HG03039 (cell line): Measurements from ENCODE around the gene MITD1.
"Not testable (repeated sequence)": the region's sequence is repeated elsewhere in the genome, so short reads cannot be mapped to it uniquely, and the experiment has no call there.

Source experiments
- ATAC-seq: cut with Tn5 transposase; IDR thresholded peaks from one replicate; pipeline ENCODE4 v1.9.1; 2021; ENCODE audit warnings: mild to moderate bottlenecking, moderate library complexity; ENCODE audit not compliant: unreplicated experiment

The MITD1 gene

DNA sequence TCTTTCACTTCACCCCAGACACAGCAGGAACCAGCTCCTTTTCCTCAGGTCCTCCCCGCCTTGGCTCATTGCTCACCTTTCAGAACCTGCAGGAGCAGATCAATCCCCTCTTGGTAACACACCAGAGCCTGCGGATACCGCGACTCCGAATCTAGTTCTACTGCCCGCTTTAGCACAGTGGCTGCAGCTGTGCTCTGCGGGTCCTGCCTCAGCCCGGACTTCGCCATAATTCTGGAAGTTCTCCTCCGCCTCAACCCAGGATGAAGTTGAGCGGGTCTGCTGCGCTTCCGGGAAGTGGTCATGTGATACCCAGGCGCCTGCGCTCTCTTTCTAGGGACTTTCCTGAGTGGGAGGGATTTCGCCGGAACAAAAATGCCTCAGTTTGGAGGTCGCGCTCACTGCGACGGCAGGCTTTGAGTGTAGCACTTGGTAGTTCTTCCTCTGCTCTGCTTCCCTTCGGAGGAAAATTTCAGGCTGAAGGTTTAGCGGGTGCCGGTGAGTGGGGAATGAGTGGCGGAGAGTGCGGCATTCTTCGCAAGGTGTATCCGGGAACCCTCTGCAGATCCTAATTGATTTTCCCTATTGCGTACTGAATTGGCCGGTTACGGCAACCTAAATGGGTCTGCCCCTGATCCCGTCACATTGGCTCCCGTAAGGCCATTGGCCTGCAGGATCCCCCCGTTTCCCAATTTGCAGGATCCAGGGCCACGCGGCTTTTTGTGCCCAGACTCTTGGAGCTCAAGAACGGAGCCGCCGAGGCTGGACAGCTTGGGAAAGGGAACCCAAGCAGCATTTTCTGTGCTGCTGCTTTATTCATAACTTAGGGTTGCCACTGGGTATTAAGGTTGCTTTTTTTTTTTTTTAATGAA is at the start of gene MITD1, which contains the start of gene MRPL30:
Gene MITD1 (minus strand): TSS at position 304 of the 869 bp plus-strand sequence. CDS start 77 bp downstream, at position 227.
Gene MRPL30 (plus strand): TSS at position 430 of the 869 bp plus-strand sequence. CDS start 5,020 bp downstream, outside the sequence.
- peak; percentile 86 for ATAC-seq

DNA sequence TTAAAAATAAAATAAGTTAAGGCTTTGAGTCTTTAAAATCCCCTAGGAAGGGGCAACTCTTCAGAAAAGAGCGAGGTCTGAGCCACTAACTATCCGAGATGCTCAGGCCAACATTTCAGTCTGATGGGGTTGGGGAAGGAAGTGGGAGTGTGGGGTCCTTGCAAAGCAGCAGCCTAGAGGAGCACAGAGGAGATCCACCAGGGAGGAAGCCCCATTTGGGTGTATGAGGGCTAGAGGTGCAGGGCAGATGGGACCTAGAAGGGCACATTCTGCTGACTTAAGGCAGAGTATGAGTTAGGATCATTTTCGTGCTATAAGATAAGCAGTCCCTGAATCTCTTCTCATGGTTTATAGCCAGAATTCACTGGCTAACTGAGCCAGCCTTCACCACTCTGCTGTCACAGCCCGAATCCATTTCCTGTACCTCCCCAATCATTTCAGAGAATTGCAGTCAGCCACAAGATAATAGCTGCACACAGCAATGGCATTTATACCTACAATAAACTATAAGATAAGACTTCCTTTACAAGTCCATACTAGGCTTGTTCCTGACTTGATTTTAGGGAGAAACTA is 37.2 kb upstream of the MITD1 start:
- no peak for ATAC-seq

DNA sequence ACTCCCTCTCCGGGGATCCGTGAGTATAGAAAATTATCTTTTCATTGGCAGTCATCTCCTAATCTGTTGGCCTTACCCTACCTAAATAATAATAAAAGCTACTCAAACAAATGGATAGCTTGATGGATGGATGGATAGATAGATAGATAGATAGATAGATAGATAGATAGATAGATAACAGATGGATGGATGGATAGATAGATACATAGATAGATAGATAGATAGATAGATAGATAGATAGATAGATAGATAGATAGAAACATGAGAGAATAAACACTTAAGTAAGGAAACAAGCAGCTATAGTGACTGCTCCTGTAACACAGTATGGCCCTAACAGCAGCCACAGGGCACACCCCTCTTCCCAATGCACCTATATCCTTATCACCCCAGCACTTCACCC is 35.2 kb upstream of the MITD1 start:
- no peak for ATAC-seq

DNA sequence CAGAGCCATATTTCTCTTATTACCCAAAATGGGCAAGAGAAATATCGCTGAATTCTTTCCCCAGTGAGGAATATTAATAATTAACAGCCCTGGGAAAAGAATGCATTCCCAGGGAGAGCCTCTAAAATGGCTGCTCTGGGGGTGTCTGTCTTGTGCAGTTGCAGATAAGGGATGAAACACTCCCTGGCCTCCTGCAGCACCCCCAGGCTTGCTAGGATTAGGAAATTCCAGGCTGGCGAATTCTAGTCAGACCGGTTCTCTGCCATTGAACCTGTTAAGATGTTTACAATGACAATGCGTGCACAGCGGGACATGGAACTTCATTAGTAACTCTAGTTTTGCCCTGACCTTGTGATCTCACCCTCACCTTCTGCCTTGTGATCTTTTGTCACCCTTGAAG is 24.6 kb upstream of the MITD1 start:
- ATAC-seq = no peak

DNA sequence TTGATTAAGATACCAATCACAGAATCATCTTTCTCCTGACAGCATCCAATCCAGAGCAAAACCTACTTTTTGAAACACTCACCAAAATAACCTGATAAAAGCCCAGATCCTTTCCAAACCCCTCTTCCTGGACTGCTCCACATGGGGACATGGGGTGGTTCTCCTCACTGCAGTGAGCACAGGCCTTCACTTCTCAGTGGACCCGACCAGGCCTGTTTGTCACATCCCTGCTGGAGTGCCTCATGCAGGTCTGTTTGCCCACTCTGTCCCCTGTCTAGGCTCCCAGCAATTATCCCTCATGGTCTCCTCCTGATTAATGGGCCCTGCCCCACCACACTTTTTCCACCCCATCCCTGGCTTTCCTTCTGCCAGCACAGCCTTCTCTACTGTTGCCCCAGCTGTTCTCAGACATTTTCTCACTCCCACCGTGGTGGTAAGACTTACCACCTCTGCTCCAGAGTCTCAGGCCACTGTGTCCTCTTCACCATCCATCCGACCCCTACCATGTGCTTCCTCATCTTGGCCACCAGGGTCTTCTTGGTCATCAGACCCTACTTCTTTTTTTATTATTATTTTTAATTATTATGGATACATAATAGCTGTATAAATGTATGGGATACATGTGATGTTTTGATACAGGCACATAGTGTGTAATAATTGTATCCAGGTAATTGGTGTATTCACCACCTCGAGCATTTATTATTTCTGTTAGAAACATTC is 21.3 kb upstream of the MITD1 start:
- no peak for ATAC-seq

DNA sequence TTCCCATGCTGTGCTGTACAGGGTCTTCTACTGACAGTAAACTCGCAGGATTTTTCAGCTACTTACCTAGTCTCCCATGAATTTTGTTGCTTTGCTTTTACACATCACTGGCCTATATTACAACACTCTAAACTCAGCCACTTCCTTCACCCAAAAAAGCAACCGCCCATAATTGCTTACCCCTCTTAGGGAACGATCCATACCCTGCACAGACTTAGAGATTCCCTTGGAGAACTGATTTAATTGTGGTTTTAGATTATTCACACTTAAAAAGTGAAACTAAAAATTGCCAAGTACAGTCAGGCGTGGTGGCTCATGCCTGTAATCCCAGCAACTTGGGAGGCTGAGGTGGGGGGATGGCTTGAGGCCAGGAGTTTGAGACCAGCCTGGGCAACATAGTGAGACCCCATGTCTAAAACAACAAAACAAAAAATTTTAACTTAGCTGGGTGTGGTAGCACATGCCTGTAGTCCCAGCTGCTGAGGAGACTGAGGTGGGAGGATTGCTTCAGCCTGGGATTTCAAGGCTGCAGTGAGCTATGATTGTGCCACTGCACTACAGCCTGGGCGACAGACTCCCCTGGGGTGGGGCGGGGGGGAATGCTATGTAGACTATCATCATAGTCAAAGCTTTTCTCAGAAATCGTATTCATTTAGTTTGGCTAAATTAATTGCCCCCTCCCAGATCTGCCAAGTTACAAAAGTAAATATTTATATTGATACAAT is 19.4 kb upstream of the MITD1 start:
- no peak for ATAC-seq

DNA sequence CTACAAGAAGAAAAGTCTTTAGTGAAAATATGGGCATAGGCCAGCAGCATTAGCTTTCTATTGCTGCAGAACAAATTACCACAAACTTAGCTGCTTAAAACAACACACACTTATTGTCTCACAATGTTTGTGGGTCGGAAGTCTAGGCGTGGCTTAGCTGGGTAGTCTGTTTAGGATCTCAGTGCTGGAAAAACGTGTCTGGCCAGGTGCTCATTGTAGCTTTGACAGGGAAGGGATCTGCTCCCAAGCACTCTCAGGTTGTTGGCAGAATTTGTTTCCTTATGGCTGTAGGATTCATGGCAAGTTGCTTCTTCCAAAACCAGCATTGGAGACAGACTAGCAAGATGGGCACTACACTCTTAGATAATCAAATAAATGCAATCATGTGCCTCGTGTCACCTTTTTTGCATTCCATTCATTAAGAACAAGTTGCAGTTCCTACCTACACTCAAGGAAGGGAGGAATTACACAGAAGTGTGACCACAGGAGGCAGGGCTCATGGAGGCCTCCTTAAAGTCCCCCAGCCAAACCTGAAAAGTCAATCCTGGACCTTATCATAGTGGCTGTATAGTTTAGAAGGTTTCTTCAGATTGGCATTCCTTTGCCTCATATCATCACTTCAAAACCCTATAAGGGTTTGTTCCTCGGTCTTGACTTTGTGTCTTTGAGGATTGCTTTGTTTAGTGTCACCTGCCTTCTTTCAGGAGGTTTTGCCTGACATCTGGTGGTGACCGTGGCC is 17.4 kb upstream of the MITD1 start:
- no peak for ATAC-seq

DNA sequence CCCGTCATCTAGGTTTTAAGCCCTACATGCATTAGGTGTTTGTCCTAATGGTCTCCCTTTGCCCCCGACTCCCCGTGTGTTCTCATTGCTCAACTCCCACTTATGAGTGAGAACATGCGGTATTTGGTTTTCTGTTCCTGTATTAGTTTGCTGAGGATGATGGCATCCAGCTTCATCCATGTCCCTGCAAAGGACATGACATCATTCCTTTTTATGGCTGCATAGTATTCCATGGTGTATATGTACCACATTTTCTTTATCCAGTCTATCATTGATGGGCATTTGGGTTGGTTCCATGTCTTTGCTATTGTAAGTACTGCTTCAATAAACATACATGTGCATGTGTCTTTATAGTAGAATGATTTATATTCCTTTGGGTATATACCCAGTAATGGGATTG is 11.5 kb upstream of the MITD1 start:
- not testable (repeated sequence) for ATAC-seq

DNA sequence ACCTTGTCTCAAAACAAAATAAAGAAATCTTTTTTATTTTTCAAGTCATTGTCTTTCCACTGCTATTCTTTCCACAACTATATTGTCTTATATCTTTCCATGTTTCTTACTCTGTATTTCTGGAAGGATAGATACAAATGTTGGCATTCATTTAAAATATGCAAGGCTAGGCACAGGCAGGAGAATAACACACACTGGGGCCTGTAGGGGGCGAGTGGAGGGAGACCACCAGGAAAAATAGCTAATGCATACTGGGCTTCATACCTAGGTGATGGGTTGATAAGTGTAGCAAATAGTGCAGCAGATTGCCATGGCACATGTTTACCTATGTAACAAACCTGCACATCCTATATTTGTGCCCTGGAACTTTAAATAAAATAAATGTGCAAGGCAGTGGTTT is 9.7 kb upstream of the MITD1 start:
- no peak for ATAC-seq

DNA sequence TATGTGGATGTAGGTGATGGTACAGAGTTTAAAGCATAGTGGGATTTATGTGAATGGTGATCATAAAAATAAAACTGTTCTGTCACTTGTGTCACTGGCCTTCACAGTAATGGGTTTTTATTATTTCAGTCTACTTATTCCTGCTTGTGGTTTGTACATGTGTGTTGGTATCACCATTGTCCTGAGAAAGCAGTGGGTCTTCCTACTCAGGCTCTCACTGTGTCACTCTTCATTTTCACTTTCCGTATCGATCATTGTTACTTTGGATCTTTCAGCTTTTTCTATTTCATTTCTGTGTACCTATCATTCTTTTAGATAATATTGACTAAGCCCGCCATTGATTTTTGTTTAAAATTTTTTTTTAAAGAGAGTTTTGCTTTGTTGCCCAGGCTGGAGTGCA is 7.5 kb upstream of the MITD1 start:
- no peak for ATAC-seq

DNA sequence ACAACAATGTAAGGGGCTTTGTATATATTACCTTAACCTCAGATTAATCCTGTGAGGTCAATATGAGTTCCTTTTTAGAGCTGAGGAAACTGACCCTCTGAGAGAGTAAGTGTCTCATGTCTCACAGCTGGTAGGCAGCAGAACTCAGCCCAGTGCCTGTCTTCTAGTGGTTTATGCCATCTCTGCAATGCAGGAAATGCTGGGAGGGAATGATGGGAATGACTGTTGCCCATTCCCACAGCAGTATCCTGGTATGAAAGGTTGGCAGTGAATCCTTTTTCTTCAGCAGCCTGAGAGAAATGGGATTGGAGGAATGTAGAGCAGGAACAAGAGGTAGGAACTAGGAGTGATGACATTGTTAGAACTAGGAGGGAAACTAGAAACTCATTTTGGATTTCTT is 6.2 kb upstream of the MITD1 start:
- no peak for ATAC-seq

DNA sequence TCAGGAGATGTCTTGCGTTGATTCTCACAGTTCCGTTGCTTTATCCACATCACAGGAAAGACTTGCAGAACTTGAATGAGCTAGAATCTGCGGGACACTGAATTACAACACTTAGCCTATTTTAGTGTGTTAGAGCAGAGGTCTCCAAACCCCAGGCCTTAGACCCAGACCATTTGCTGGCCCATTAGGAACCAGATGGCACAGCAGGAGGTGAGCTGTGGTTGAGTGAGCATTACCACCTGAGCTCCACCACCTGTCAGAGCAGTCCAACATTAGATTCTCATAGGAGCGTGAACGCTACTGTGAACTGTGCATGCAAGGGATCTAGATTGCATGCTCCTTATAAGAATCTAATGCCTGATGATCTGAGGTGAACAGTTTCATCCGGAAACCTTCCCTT is 4.0 kb upstream of the MITD1 start:
- no peak for ATAC-seq

DNA sequence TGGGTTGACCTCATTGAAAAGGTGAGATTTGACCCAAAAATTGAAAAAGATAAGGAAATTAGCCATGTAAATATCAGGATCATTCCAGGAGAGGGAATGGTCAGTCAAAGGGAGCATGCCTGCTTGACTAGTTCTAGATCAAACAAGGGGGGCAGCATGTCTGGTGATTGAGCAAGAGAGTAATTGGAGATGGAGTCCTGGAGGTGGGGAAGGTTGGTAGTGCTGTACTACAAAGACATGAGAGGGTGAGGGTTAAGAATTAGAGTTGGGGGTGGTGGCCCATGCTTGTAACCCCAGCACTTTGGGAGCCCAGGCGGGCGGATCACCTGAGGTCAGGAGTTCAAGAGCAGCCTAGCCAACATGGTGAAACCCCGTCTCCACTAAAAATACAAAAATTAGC is 2.2 kb upstream of the MITD1 start:
- no peak for ATAC-seq

DNA sequence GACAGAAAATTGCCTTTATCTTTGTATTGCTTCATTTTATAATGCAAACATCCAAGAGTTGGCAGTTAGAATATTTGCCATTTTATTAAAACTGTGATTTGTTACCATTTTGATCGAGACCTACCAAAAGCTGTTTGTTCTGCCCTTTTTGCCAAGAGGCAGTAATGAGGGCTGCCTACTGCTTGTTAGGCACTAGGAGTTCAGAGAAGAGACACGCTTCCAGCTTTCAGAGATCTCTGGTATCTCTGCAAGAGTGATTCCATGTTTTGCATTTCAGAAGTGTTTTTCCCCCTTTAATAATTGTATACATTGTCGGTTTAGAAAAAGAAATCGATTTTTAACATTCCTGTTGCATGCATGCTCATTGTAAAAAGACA is 754 bp upstream of the MITD1 start:
- no peak for ATAC-seq

DNA sequence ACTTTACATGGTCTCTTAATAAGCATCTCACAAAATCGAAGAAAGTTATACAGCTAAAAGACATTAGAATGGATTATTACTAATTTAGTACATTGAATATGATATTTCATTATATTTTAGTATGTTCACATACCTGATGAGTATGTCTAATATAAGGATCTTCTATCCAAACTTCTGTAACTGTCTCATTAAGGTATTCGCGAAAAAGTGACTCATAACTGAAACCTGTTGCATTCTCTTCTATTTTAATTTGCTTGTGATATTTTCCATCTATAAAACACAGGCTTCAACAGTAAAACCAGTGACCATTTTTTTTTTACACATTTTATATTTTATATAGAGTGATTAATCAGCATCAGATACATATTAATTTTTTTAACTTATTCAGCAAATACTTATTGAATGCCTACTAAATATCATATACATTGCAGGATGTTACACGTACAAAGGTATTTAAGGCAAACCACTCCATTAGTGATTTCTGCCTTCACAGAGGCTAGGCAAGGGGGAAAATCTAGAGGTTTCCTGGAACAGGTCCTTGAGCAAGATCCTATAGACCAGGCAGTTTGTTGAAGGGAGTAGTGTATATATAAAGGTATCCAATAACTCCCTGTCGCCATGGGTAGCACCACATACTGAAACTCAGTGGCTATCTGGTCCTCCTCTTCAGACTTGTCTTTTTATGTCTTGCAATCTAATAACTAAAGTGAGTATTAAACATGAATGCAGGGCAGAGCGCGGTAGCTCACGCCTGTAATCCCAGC is 9.3 kb downstream of the MITD1 start:
- no peak for ATAC-seq

DNA sequence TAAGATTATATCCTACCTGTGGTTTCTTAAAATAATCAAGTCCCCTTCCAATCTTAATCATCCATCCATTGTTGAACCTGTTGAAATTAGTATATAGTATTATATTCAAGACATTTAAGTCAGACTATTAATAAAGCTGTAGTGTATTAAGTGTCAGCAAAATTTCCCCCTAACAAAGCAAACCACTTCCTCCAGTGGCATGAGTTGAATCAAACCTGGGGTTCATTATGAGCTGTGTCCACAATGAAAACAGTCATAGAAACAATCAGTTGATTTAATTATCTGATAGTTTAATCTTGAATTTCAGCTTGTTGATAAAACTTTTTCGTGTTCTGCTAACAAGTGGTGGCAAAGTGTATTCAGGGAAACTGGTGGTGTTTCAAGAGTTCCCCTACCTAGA is 11.3 kb downstream of the MITD1 start:
- ATAC-seq = no peak

DNA sequence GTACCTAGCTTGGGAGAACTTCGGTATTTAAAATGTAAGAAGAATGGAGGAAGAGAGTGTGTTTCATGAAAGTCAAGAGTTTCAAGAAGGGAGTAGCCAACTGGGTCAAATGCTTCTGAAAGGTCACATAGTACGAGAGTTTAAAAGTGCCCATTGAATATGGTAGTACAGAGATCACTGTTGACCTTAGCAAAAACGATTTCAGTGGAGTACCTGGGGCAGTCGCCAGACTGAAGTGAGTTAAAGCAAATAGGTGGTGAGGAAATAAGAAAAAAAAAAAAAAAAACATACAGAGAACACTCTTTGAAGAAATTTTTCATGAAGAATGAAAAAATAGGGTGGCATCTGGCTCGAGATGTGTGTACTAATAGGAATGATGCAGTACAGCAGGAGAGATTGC is 14.6 kb downstream of the MITD1 start:
- no peak for ATAC-seq

DNA sequence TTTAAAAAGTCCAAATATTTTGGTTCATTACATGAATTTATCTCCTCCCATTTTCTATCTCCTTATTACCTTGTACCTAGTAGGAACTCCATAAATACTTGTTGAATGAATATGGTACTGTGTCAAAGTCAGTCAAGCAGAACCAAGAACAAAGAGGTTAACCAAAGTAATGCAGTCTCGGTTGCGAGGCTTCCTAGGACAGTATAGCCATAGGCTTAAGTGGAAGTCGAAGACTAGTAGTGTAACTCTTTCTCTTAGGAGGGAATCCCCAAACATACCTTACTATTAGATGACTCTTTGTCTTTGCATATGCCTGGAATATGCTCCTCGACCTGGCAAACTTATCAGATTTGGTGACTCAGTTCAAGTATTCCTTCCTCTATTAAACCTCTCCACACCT is 21.3 kb downstream of the MITD1 start:
- ATAC-seq = no peak

DNA sequence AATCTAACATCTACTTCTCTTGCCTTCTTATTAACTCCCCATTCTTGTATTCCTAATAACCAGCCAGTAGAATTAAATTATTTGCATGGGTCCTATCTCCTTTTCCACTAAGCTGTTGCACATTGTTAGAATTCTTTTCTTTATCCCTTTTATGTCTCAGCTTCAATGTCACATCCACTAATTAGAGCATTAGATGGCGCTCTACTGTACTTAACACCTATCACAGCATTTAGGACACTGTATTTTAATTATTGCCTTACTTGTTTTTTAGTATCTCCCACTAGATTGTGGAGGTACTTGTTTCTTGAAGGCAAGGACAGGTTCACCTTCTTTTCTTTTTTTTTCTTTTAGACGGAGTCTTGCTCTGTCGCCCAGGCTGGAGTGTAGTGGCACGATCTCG is 22.3 kb downstream of the MITD1 start:
- no peak for ATAC-seq

DNA sequence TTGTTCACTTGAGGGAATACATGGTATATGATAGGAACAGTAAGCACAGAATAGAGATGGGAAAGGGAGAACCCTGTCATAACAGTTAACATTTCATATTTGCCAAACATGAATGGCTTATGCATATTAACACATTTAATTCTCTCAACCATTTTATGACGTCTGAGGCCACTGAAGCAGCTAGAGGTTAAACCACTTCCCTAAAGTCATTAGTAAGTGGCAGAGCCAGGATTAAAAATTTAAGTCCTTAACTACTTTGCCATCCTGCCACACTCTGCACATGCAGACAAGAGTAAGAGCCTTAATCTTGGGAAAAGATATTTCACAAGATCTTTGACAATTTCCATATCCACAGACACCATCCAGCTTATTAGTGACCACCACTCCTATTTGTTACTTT is 24.0 kb downstream of the MITD1 start:
- no peak for ATAC-seq
